GM20431 (cell line): Measurements from ENCODE around the gene CYP4F22.
"Not testable (repeated sequence)": the region's sequence is repeated elsewhere in the genome, so short reads cannot be mapped to it uniquely, and the experiment has no call there.

Source experiments
- in situ Hi-C: fragments of 300-500 bp; cut with MseI, MboI; formaldehyde crosslinking; loops from one replicate; pipeline ENCODE4 v1.15.0; 2020; ENCODE audit warnings: low sequenced_read_pairs; ENCODE audit not compliant: unreplicated experiment

The CYP4F22 gene

DNA sequence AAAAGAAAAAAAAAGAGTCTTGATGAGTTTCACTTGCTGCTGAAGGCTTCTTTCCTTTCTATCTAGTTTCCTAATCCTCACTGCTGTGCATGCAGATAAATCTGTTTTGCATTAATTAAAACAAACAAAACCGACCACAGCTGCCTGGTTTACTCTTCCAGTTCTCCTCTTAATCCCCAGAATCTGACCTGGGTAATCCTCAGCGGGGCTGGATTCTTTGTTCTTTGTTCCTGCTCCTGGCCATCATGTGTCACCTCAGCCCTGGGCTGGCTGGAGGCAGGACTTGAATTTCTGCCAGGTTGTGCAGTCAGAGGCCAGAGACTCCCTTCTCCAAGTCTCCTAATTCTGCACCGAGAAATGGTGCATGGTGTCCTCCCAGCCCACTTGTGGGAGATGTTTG is 54.5 kb downstream of the CYP4F22 start:
- in situ Hi-C loops, result no loop called here

DNA sequence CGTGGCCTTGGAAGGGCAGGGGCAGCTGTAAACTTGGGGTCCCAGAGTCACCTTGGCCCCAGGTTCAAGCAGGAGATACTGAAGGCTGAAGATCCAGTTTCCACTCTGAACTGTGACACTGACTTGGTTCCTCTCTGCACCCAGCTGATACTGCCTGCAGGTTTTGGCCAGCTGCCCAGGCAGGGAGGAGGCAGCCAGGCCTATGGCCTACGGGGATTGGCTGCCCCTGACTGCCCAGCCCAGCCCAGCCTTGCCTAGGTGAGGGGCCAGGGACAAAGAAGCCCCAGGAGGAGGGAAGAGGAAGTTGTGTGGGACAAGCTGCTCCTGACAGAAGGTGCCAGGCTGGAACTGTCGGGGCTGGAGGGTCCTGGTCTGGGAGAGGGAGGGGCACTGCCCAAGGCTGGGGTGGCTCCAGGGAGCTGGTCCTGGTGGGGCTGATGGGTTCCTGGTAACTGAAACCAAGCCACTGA is 55.0 kb downstream of the CYP4F22 start:
- in situ Hi-C loops, result no loop called here

DNA sequence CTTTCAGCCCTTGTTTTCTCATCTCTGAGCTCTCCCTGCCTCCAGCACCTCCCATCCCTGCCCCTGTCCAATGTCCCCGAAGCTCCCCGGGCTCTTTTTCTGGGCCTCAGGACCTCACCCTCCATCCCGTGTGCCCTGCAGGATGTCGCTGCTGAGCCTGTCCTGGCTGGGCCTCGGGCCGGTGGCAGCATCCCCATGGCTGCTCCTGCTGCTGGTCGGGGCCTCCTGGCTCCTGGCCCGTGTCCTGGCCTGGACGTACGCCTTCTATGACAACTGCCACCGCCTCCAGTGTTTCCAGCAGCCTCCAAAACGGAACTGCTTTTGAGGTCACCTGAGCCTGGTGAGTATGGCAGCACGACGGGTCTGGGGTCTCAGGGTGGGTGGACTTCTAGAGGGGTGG is 55.6 kb downstream of the CYP4F22 start:
- in situ Hi-C loops, result no loop called here

DNA sequence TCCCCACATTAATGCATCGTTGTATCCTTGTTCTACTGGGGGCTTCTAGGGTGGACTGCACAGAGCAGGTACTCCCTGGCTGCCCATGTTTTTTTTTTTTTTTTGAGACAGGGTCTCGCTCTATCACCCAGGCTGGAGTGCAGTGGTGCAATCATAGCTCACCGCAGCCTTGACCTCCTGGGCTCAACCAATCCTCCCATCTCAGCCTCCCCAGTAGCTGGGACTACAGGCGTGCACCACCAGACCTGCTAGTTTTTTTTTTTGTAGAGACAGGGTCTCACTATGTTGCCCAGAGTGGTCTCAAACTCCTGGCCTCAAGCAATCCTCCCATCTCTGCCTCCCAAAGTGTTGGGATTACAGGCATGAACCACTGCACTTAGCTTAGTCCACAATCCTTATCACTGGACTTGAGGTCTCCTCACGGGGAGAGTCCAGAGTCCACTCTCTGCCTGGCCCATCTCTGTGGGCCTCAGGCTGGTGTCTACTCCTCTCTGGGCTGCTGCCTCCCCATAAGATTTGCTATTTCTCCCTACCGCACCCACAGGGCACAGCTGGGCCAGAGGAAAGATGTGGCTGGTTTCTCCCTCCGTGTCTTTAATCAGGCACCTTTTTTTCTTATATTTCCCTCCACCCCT is 56.3 kb downstream of the CYP4F22 start:
- in situ Hi-C loops, result no loop called here

DNA sequence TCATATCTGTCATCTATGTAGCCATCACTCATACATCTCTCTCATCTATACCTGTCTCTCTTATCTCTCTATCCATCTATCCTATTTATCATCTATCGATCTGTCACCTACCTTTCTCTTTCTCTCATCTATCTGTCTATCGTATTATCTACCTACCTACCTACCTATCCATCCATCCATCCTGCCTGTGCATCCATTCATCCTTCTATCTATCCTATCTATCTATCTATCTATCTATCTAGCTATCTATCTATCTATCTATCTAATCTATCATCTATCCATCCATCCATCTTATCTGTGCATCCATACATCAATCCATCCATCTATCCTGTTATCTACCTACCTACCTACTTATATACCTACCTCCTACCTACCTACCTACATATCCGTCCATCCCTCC is 62.1 kb downstream of the CYP4F22 start:
- in situ Hi-C loops, result no loop called here

DNA sequence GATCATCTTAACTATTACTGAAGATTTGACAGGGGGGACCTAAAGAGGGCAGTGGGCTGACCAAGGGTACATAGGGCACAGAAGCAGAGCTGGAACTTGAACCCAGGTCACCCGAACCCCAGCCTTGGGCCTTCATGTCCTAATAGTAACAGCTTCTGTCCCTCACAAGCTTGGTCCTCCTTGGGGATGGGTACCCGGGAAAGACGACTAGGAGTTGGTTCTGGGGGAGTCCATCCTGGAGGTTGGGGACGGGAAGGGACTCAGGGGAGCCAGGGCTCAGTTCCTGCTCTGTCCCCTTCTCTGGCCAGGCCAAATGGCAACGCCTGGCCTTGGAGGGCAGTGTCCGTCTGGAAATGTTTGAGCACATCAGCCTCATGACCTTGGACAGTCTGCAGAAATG is 67.1 kb downstream of the CYP4F22 start:
- in situ Hi-C loops, result no loop called here

DNA sequence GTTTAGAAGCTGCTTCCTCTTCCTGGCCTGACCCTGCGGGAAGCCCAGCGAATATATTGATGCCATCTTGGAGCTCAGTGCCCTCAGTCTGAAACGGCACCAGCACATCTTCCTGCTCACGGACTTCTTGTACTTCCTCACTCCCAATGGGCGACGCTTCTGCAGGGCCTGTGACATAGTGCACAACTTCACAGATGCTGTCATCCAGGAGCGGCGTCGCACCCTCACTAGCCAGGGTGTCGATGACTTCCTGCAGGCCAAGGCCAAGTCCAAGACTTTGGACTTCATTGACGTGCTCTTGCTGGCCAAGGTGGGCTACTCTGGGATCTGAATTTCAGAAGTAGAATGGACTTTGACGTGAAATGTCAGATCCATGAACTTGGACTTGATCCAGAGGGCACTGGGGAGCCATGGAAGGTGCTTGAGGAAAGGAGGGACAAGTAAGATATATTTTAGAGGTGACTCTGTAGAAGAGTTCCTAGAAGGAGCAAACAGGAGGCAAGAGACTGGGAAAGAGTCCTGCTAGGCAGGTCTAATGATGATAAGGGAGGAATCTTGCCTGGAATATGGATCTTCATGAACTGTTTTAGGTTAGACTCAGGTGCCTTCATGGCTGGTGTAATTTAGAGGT is 68.3 kb downstream of the CYP4F22 start:
- in situ Hi-C loops, result no loop called here

DNA sequence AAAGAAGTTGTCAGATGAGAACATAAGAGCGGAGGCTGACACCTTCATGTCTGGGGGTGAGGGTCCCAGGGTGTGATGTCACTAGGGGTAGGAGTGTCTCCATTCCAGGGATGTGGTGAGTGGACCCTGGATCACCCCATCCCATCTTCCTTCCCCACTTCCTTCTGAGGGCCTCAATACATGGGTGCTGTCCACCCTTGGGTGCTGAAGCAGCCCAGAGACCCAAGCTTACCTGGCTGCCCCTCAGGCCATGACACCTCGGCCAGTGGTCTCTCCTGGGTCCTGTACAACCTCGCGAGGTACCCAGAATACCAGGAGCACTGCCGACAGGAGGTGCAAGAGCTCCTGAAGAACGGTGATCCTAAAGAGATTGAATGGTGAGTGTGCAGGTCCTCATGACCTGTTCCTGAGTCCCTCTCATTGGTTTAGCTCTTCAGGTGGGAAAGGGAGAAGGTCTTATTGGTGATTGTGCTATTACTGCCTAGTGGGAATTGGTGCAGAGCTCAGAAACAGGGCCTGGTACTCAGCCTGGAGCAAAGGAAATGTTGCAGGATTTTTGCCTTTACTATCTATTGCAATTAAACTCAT is 69.0 kb downstream of the CYP4F22 start:
- in situ Hi-C loops, result no loop called here

DNA sequence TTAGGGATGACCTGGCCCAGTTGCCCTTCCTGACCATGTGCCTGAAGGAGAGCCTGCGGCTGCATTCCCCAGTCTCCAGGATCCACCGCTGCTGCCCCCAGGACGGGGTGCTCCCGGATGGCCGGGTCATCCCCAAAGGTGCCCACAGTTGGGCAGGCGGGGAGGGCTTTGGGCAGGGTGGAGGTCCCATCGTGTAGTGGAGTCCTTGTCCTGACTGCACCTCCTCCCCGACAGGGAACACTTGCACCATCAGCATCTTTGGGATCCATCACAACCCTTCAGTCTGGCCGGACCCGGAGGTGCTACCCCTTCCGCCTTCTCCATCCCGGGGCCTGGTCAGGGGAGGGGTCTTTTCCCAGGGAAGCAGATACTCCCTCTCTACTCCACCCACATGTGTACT is 75.0 kb downstream of the CYP4F22 start:
- in situ Hi-C loops, result no loop called here

DNA sequence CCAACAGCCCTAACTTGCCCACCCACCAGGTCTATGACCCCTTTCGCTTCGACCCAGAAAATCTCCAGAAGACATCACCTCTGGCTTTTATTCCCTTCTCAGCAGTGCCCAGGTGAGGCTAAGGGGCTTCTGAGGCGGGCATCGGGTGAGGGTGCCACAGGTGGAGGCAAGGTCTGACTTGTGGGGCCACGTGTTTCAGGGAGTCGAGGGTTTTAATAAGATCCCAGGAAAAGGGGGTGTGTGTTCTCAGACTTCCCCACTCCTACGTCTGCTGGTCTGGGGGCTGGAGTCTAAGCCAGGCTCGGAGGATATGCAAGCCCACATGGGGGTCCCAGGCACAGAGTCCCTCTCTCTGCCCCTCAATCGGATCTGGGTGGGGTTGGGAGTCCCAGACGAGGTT is 75.8 kb downstream of the CYP4F22 start:
- in situ Hi-C loops, result no loop called here

DNA sequence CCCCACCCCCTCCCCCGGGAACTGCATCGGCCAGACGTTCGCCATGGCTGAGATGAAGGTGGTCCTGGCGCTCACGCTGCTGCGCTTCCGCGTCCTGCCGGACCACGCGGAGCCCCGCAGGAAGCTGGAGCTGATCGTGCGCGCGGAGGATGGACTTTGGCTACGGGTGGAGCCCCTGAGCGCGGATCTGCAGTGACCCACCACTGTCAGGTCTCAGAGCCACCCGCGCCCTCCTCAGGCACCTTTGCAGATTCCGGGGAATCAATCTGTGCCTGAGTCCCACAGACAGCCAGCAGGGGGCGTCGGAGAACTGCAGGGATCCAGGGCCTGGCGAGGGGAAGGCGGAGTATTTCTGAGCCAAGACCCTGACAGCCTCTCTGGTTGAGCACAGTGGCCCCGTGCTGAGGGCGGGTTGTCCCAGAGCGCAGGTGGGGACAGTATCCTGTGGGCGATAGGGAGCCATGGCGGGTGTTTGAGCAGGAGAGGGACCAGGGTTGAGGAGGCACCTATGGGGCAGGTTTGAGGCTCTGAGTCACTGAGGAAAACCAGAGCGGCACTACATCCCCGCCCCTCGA is 76.3 kb downstream of the CYP4F22 start:
- in situ Hi-C loops, result no loop called here

DNA sequence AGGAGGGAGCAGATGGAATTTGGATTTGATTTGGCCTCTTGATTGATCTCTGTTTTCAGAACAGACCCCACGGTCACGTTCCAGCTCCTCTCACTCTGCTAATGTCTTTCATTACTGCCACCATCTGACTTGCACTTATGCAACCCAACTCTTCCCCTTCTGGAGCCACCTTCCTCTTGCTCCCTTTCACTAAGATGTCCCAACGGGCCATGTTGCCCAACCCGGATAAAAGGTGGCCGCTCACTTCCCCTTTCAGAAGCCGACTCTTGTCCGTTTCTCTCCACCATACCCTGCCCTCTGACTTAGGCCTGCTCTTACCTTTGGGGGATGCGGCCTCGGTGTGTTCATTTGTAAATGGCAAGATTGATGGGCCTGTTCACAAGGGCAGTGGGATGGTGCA is 79.3 kb downstream of the CYP4F22 start:
- in situ Hi-C loops, result no loop called here

DNA sequence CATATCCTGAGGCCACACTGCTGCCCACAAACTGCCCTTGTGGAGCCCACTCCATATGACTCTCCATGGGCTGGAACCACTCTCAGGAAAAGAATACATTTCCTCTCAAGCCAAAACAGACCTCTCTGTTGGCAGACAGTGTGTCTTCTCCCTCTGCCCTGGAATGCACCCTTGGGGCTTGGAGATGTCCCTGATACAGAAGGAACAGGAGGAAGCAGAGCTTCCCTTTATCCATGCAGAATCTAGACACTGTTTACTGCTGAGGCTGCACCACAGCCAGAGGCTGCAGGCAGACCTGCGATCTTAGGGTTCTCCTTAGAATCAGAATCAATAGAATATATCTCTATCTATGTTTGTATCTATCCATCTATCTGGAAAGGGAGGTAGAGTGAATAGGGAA is 79.9 kb downstream of the CYP4F22 start:
- in situ Hi-C loops, result no loop called here

DNA sequence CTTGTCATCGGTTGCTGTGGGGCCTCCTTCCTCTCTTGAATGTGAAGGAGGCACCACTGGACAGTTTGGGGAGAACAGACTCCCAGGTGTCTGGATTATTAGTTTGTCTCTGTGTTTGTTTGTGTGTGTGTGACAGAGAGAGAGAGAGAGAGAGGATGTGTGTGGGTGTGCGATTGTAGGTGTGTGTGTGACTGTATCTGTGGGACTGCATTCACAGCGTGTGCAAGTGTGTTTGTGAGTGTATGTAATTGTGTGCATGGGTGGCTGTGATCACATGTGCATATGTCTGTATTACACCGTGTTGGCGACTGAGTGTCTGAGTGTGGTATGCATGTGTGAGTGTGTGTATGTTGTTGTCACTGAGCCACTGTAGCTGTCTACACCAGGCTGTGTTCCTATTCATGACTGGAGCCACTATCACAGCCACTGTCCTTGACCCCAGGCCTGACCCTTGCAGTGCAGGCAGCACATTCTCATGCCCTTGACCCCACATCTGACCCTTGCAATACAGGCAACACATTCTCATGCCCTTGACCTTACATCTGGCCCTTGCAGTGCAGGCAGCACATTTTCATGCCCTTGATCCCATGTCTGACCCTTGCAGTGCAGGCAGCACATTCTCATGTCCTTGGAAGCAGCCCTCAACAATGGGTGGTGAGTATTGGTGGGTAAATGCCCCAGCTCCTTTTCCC is 81.6 kb downstream of the CYP4F22 start:
- in situ Hi-C loops, result no loop called here

DNA sequence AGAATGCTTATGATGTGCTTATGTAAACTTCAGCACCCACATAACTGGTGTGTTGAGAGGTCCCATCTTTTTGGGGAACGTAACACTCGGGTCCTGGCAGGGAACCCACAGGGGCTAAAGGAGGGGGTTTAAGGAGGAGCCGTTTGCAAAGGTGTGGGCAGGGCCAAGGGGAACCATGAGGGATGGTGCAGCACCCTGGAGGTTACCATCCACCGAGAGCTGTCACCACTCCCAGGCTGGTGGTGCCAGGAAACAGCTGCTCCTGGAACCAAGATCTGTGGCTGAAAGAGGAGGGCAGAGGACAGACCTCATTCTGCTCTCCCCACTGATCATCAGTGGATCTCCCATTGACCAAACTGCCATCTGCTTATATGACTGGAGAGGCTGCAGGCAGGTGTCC is 83.5 kb downstream of the CYP4F22 start:
- in situ Hi-C loops, result no loop called here

DNA sequence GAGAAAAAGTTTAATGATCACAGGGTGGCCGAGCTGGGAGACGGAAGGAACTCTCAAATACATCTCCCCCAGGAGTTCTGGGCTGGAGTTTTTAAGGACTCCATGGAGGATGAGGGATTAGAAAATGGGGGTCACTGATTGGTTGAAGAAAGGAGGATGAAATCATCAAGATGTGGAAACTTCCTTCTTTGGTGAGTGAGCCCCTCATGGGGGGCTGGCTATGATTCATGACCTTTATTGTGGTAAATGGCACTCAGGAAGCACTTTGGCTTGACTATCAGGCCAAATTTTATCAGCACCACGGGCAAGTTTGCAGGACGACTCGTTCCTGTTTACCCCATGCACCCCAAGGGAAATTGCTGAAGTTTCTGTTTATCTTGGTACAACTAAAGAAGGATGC is 84.2 kb downstream of the CYP4F22 start:
- in situ Hi-C loops, result not testable (repeated sequence)

DNA sequence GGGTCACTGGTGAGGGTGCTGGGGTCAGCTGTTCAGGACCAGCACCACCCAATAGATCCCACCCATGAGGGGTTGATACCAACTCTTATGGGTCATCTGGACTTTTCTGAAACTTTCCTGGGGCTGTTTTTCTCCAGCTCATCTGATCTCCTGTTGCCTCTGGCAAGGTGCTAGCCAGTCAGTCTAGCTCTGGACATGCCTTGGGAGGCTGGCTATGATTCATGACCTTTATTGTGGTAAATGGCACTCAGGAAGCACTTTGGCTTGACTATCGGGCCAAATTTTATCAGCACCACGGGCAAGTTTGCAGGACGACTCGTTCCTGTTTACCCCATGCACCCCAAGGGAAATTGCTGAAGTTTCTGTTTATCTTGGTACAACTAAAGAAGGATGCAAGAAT is 85.4 kb downstream of the CYP4F22 start:
- in situ Hi-C loops, result not testable (repeated sequence)

DNA sequence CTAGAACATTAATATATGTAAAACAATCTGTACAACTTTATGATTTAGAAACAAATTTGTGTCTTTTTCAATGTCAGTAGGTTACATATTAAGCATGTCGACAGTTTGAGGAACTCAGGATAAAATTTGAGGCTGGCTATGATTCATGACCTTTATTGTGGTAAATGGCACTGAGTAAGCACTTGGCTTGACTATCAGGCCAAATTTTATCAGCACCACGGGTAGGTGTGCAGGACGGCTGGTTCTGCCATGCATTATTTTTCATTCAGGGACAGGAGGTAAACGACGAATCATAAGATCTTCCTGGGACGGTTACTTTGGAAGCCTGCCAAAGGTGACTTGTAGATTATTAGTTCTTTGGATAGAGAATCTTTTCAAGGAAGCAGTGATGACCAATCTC is 86.7 kb downstream of the CYP4F22 start:
- in situ Hi-C loops, result no loop called here
